GM20000 (cell line): ENCODE data around the gene KLHL35.
A peak's percentile ranks its signal among the peaks of the same experiment; 100 is the strongest.

ENCODE experiments used
- DNase-seq: peaks from one replicate; pipeline ENCODE4 v3.0.0; 2012; ENCODE audit warnings: low spot score
- CTCF ChIP-seq: IDR thresholded peaks from 2 replicates; pipeline ENCODE4 v1.5.1; 2012; ENCODE audit warnings: mild to moderate bottlenecking, control low read depth; ENCODE audit errors: extremely low read depth, missing control alignments

KLHL35 gene

DNA sequence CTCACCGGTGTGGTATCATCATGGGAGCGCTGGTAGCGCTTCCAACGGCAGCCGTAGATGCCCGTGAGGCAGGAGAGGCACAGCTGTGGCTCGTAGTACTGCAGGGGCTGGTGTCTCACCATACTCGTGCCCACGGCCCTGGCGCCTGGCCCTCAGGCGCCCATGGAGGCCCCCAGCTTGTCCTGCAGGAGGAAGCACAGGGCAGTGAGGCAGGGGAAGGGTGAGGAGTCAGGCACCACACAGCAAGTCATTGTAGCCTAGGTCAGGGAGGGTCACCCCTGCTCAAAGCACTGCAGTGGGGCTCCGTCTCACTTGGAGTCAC lies 44.6 kb upstream of the KLHL35 start:
- TF ChIP-seq CTCF = no peak
- DNase-seq = no peak

GRCh38 chr11:75476739-75477613 lies 44.0 kb upstream of the KLHL35 start:
- TF ChIP-seq CTCF = no peak
- no peak for DNase-seq

DNA sequence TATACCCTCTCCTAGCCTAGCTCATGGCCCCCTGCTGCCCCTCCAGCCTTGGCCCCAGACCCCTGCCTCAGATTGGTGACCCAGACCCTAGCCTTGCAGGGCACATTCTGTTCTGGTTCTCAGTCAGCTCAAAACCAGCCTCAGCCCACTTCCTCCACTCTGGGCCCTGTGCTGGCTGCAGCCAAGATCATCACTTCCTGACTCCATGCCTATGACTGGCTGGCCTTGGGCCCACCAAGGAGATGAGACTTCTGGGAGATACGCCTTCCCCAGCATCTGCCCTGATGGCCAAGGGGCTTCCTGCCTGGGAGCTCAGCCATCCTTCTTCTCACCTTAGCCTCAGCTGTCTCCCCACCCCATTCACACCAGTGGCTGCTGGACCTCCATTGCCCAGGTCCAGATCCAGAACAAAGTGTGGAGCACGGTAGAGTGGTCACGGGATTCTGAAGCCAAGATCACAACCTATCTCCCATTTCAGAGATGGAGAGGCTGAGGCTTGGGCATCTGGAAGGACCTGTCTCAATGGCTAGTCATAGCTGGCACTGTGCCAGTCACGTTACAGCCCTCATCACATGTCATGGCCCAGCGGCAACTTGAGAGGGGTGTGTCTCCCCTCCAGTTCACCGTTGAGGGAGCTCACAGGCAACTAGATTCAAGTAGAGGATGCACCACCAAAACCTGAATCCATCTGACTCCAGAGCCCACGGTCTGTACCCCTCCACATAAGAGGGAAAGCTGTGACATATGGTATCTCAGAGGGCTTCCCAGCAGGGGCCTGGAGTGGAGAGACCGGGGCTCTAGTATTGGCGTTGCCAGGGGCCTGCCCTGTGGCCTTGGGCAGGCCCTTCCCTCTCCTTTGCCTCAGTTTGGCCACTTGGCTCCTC lies 43.0 kb upstream of the KLHL35 start:
- no peak for DNase-seq
- no peak for TF ChIP-seq CTCF

- peak; percentile 38 for DNase-seq
- no peak for TF ChIP-seq CTCF
Measured at GRCh38 chr11:75474878-75475766, 42.1 kb upstream of the KLHL35 start.

- TF ChIP-seq CTCF = no peak
- no peak for DNase-seq
Measured at GRCh38 chr11:75474240-75474639, 41.2 kb upstream of the KLHL35 start.

DNA sequence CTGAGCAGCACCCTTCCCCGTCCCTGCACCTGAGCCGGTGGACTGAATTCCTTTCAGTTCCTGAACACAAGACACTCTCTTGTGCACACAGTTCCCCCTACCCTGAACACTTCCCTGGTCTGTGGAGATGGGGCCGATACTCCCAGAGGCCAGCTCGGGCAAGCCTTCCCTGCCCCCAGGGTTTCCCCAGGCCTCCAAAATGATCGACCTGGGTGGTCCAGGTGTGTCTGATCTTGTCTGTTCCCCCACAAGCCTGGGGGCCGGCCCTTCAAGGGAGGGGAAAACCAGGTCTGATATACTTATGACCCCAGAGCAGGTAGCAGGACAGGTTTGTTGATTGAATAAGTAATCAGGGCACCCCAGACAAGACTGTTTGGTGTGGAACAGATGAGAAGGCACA lies 40.7 kb upstream of the KLHL35 start:
- DNase-seq = no peak
- no peak for TF ChIP-seq CTCF
